Measurements from ENCODE around the gene ATE1.
"Not testable (repeated sequence)": the region's sequence is repeated elsewhere in the genome, so short reads cannot be mapped to it uniquely, and the experiment has no call there.

The ATE1 gene

DNA sequence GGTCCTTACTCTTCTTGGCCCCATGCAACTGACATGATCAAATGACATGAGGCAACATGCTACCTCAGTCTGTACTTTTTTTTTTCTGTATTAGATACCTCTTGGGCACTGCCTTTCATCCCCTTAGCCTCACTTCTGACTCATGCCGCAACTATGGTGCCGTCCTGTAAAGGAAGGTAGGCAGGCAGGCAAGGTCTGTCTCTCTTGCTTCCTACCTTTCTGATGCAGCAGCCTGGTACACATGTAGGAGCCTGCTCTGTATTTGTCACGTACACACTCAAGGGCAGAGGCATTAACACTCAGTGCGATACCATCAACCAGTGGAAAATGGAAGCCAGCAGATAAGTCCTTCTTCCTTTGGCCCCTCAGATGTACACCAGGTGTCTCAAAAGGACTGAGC, 146.7 kb downstream of the ATE1 start:
- DNase-seq: no peak

DNA sequence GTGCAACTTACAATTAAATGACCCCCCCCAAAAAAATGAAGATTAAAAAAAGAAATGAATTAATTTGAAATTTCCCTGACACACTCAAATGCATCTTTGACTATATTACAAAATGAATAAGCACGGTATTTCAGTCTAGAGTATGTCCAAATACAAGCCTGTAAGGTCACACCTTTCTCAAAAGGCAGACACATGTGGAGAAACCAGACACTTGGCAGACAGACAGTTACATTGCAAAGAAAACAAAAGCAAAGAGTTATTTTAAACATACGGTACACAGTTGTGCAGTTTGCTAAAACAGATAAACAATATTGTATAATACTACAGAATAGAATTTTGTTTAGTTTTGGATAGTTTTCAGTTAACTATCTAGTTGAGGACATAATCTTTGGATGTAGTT, 153.0 kb downstream of the ATE1 start:
- DNase-seq: no peak

DNA sequence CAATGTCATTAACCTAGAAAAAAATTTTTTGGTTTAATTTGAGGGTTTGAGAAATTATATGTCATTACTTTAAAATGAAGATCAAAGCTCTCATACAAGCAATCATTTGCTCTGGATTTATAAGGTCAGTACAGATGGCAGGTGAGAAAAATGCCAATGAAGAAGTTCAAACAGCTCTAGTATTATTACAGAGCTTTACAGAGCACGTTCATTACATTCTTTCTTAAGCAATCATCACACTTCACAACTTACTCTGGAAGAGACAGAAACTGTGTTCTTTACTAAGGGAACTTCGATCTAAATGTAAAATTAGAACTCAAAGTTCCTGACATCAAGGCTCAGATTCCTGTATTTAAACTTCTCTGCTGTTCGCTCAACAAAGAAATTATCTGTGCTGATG, 153.4 kb downstream of the ATE1 start:
- DNase-seq: no peak

DNA sequence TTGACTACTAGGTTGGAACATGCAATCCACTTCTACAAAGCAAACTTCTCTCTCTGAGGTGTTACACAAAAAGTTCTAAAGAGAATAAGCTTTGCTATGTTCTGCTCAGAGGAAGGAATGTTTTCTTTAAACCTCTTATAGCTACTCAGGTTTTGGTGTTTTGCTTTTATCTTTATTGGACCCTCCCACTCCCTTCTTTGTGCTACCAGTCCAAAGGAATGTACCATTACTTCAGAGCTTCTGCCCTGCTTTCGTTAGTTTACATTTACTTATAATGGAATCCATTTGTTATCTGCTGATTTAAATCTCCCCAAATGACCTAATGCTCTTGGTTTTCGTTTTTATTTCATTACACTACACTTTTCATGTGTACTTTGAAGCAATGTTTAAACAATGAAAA, 154.9 kb downstream of the ATE1 start:
- DNase-seq: no peak

DNA sequence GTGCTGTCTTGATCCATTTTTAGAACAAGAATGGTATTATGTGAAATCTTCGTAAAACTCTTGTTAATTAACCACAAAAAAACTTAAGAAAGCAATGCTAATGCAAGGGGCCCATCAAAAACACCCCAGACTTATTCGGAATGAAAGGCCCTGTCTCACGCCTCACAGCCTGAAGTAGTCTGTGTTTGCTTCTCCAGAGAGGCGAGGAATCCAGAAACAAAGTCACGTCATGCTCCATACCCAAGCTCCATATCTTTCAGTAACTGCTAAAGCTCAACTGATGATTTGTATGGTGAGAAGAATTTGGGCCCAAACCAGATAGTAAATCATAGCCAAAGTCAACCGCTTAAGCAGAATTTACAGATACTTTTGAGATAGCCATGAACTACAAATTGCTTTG, 155.4 kb downstream of the ATE1 start:
- DNase-seq: no peak

DNA sequence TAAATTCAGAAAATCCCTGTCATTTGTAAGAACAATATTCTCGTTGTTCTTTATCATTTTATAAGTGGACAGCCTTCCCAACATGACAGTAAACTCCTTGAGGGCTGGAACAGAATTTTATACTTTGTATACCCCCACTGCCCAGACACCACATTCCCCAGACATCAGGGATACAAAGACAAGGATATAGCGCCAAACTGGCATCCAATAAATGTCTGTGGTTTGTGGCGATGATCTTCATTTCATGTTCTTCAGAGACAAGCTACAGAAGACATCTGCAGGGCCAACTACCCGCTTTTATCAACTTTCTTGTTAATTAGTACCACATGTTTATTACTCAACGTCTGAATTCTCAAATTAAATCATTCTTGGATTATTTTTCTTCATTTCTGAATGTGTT, 155.9 kb downstream of the ATE1 start:
- DNase-seq: no peak

DNA sequence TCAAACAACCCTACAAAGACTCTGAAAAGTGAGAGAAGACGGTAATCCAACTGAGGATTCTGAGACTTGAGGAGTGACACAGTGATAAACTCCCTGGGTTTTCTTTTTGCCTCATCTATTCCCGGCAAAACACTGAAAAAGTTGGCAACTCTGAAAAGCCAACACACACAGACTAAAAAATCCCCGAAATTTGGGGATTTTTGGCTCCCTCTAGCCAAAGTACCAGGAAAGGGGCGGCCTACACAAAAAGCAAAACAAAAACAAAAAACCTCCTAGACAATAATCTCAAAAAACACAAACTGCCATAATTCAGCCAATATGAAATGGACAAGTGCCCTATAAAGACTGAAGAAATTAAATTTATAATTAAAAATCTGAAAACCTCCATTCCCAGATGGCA, 161.4 kb downstream of the ATE1 start:
- DNase-seq: no peak

DNA sequence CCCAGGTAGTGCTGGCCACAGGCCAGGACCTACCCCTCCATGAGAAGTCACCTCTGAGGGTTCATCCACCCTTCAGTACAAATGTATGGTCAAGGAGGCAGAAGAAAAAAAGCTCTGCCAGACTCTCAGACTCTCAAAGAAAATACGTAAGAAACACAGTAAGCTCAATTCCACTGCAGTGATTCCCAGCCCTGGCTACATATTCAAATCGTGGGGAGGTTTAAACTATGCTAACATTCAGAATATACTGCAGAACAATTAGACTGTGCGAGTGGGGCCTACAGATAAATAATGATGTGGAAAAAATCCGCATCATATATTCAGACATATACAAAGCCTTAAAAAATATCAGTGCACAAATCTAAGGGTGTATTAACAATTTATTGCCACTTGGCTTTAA, 162.6 kb downstream of the ATE1 start:
- no peak for DNase-seq

DNA sequence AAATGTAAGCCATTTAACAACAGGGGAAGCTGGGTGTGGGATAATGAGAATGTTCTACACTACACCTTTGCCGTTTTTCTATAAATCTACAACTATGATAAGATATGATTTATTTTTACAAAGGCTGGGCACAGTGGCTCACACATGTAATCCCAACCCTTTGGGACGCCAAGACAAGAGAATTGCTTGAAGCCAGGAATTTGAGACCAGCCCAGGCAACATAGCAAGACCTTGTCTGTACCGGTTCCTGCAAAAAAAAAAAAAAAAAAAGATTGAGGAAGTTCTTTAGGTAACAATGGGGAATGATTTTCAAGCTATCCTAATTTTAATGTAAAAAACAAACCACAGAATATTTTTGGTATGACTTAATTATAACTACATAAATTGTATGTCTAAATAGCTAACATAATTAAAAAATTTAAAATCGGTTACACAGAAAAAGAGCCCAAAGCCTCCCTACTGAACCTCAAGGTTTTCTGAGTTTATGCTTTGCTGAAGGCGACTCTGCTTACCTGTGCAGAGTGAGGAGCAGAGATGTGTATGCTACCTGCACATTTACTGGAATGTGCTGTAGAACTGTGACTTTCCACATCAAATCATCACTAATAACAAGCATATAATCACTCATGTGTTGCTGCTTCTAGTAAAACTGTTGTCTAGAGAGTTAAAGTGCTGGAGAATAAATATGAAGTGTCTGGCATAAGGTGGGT, 163.4 kb downstream of the ATE1 start:
- no peak for DNase-seq

DNA sequence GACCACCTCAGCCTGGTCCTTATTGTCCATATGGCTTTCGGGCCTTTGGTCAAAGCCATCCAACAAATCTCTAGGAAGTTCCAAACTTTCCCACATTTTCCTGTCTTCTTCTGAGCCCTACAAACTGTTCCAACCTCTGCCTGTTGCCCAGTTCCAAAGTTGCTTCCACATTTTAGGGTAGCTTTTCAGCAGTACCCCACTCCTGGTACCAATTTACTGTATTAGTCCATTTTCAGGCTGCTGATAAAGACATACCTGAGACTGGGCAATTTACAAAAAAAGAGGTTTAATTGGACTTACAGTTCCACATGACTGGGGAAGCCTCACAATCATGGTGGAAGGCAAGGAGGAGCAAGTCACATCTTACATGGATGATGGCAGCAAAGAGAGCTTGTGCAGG, 170.6 kb downstream of the ATE1 start:
- DNase-seq: not testable (repeated sequence)

DNA sequence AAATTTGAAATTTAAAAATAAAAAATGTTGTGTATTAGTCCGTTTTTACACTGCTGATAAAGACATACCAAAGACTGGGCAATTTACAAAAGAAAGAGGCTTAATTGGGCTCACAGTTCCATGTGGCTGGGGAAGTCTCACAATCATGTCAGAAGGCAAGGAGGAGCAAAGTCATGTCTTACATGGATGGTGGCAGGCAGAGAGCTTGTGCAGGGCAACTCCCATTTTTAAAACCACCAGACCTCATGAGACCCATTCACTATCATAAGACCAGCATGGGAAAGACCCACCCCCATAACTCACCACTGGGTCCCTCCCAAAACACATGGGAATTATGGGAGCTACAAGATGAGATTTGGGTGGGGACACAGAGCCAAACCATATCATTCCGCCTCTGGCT, 172.3 kb downstream of the ATE1 start:
- DNase-seq: not testable (repeated sequence)

DNA sequence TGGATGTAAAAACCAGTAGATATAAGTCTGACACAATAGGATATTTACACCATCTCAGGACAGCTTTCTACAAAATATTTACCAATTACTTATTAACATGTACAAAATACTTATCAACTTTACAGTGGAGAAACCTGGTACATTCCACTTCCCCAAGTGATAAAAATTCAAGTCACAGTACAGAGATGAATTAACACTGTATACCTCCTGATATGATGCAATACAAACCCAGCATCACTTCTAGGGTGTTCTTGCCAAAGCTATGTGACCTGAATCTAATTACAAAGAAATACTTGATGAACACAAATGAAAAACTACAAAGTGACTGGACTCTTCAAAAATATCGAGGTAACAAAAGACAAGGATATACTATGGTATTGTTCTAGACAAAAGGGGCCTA, 173.2 kb downstream of the ATE1 start:
- DNase-seq: no peak

DNA sequence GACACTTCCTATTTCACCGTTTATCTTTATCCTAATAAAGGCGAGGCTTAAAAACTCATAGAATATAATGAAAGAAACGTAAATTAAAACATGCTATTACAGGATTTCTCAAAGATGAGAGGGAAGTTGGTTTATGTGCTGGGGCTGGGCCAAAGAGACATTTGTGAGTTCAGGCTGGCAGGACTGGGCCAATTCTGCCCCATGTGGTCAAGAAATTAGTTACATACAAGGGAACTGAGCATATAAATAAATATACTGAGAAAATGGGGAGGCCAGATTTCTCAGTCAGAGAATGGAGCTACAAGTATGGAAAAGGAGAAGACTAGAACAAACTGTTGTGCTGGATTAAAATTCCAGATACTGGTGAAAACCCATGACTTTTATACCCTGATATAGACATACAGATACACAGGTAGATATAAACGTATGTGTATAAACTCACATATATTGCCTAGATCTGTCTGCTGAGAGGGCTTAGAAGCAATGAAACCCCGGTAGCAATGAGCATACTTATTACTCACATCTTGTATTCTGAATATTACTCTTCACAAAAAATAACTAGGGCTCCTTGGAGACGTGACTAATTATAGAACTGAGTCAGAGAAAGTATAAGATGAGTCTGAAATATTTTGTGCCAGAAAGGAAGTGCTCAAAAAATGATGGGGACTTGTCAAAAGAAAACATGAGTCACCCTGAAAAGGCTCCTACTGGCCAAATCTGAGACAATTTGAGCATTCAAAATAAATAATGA, 173.9 kb downstream of the ATE1 start:
- no peak for DNase-seq

DNA sequence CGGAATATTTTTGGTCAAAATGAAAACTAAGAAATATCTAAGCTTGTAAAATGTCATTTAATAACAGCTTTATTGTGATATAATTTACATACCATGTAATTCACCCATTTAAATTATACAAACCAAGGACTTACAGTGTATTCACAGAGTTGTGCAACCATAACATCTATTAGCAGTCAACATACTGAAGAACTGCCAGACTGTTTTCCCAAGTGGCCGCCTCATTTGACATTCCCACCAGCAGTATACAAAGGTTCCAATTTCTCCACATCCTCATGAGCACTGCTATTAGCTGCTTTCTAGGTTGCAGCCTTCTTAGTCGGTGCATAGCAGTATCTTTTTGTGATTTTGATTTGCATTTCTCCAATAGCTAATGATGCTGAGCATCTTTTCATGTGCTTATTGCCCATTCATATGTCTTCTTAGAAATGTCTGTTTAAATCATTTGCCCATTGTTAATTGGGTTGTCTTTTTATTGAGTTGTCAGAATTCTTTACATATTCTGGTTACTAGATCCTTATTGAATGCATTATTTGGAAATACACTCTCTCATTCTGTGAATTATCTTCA, 176.6 kb downstream of the ATE1 start:
- DNase-seq: no peak

DNA sequence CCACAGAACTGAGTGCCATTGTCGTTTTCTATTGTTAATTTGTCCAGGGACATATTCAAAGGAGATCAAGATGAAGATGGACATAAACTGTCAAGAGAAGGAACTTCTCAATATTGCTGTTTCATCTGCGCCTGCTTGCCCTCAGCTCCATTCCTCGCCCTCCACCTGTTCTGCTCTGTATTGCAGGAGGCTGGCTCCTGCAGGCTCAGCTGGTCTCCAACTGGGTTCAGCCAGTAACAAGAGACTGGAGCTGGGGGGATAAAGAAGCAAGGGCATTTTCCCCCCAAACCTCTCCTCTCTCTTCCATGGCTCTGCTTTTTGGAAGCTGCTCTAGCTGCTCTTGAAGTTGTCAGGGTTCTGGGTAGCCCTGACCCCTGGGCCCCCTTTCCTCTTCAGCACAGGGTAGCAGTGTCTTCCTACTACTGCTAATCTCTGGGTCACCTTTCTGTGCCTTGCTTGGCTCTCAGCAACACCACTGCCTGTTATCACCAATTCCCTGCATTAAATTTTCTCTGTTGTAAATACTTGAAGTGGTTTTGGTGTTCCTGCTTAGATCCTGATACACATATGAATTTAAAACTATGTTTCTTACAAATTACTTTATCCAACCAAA, 180.6 kb downstream of the ATE1 start:
- no peak for DNase-seq

DNA sequence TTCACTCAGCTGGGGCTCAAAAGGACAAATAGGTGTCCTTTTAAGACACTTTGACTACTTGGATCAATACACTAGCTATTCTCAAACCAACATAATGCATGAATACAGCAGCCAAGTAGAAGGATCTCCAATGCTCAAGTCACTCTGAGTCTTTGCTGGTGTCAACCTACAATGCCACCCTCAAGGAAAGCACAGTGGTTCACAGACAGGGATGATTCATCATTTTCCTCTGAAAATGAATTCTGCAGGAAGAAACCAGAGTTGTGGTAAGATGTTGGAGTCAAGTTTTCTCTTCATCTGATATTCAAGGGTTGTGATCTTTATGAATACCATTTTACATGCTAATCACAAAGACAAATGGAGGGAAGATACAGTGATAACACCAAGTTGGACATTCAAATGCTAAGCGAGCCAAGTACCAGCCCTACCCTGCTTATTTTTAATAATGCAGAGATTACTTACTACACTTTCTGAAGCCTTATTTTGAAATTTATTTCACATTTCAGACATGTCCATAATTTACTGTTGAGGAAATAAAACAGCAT, 186.5 kb downstream of the ATE1 start:
- no peak for DNase-seq

DNA sequence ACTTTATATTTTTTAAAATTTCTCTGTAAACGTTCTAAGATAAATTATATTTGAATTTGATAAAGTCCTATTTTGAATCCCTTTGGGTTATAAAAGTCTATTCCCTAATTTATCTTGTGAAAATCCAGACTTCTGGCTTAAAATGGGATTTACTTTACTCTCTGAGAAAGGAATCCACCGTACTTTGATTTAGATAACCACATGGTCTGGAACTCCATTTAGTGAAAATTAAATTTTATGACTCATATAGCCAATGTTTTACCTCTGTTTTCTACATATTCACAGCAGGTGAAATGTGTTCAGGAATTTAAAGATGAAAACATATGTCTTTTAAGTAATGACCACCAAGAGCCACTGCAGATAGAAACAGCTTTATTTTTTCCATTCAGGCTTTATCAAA, 187.8 kb downstream of the ATE1 start:
- DNase-seq: no peak

DNA sequence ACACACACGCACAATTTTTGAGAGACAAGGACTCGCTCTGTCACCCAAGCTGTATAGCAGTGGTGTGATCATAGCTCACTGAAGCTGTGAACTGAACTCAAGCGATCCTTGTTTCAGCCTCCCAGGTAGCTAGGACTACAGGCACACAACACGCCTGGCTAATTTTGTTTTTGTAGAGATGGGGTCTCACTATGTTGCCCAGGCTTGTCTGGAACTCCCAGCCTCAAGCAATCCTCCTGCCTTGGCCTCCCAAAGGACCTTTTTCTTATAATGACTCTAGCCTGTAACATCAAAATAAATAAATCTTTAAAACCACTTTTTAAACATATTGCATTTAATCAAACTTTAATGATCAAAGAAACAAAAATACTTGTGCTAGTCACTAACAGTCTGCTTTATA, 188.7 kb downstream of the ATE1 start:
- DNase-seq: no peak

DNA sequence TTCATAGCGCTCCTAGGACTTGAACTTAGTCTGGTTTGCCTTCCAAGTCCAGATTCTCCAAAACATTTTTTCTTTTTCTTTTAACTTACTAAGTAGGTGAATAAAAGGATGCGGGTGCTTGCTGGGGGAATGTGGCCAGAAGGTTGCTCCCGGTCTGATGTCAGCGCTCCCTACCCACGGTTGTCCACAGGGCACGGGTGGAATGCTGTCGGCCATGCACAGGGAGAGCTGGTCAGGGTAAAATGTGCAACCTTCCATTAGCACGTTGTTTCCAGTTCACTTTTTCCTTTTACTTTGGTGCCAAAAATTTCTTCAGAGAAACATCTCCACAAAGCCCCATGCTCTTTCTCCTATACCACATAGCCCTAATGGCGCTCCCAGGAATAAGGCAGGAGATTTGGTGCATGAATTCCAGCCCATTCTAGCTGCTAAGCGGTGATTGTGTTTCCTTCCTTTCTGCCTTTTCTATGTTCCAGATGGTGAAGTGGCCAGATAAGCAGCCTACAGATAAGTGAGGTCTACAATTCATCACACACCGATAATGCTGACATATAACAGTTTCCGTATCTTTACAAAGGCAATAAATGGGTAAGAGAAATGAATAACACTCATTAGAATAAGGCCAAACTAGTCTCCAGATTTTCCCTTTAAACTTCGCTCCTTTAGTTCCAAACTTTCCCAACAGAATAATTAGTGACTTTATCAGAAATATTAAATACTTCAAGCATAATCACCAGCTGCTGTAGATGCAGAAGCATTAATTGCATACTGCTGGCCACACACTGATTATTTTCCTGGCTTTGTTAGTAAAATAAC, 191.3 kb downstream of the ATE1 start:
- no peak for DNase-seq

DNA sequence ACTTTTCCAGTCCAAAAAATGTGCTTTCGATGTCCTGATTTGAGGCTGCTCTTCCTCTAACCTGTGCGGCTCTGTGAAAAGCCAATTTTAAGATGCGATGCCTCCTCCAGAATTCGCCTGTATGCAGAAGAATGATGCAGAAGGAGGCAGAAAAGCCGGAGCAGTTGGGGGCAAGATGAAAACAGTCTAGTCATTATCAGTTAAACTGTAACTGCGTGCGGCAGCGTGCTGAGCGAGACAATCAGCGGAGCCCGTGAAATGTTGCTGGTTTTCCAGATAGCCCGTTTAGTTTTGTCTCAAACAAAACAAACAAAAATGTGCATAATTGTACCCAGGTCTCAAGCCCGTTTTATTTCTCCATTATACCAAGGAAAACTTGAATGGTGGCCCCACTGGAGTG, 192.6 kb downstream of the ATE1 start:
- DNase-seq: no peak

DNA sequence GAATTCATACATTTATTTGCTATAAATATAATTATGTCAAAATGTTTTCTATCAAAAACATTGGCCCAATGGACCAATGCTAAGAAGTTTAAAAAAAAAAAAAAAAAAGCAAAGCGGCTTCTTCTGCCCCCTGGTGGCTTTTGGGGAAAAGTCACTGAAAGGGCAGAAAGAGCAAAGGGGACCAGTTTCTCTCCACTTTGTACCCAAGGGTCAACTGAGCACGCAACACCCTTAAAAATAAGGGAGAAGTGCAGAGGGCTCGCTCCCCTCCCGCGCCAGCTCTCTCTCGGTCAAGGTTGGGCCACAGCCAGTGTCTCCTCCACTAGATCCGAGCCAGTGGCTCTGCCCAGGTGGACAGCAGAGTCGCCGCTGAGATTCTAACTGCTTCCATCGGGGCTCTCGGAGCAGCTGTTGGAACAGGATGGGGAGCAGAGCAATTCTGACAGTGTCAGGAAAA, 193.2 kb downstream of the ATE1 start:
- no peak for DNase-seq

DNA sequence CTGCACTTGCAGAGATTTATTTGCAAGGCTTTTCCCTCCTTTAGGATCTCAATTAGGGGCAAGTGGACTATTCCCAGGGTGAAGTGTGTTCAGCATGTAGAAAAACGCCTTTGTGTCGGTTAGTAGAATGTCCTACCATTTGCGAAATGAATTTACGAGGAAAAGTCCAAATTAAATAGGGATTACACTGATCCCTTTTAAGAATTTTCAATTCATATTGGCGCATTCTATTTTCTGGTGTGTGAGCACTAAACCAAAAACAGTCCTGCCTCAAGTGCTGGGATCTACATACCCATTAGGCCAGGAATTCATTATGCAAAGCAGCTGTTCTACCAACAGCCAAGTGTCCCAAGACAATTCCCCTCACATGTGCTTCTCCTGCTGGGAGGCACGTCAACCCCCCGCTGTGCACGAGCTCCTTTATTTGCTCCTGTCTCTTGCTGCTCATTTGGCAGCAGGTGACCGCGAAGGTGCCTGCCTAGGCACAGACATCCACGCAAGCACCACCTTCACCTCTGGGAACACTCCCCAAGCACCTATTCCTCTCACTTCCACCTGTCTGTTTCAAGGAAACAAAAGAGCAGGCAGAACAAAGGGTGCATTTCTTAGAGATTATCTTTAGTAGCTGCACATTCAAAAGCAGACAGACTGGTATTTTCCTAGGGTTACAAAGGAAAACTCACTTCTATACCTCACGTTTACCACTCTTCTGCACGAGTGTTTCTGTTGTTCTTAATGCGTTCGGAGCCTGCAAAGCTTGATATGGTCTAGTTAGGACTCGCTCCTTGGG, 195.0 kb downstream of the ATE1 start:
- DNase-seq: no peak
